Amygdala (tissue), 56 donors: ENCODE measurements around the gene CLASRP.
"Not testable (repeated sequence)": the region's sequence is repeated elsewhere in the genome, so short reads cannot be mapped to it uniquely, and the experiment has no call there.

Experiments
- DNase-seq, 56 donors: peaks; one replicate each; lab custom pipeline; 2025; lab: John Stamatoyannopoulos, UW

Gene CLASRP, protein sequence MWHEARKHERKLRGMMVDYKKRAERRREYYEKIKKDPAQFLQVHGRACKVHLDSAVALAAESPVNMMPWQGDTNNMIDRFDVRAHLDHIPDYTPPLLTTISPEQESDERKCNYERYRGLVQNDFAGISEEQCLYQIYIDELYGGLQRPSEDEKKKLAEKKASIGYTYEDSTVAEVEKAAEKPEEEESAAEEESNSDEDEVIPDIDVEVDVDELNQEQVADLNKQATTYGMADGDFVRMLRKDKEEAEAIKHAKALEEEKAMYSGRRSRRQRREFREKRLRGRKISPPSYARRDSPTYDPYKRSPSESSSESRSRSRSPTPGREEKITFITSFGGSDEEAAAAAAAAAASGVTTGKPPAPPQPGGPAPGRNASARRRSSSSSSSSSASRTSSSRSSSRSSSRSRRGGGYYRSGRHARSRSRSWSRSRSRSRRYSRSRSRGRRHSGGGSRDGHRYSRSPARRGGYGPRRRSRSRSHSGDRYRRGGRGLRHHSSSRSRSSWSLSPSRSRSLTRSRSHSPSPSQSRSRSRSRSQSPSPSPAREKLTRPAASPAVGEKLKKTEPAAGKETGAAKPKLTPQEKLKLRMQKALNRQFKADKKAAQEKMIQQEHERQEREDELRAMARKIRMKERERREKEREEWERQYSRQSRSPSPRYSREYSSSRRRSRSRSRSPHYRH

DNA sequence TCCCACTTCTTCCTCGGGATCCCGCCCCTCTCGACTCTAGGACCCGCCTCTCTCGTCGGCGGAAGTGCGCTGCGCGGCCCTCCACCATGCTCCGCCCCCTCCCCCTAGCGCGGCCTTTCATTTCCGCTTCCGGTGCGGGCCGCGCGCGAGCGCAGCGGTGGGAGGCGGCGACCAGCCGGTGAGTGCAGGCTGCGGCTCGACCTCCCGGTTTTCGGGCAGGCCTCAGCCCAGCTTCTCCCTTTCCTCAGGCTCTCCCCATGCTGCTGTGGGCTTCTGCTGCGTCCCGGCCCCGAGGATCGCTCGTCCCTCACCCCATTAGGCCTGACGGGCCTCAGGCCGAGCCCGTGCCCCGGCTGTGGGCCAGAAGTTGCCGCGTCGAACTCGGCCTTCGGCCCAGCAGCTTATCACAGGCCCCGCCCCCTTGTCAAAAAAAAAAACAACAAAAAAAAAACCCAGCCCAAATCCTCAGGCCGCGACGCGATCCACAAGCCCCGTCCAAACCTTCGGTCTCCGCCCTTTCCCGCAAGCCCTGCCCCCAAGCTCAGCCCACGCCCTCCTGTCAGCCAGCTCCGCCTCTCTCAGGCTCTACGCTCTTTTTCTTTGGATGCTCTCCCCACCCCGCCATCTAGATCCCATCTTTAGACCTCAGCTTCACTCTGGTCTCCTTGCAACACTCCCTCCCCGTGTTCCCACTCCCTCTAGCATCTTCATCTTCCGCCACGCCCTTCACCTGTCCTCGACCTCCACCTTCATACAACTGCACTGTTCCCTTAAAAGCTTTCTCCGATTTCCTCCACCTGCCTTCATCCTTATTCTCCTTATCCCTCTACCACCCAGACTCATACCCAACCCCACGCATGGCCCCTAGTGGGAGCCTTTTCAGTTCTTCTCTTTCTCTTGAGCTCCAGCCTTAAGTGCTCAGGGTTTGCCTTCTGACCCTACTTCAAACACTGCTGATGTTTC is at the start of gene CLASRP:
Gene CLASRP, plus strand, starts transcription at position 115 of the 963 bp plus-strand sequence. CDS start 1,168 bp downstream, outside the sequence.
- DNase-seq = peak; percentile 16 to 92 (median 78)

DNA sequence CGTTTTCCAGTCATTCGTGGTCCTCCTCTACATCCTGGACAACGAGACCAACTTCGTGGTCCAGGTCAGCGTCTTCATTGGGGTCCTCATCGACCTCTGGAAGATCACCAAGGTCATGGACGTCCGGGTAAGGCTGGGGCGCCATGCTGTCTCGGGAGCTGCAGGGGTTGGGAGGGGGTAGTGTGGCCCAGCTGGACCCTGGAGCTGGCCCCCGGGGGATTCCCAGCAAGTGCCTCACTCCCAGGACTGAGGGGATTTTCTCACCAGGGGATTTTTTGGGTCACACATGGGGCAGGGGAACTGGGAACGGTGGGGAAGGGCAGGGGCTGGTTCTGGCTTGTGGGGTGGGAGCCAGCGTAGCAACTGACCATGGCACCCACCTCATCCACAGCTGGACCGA is 48.4 kb upstream of the CLASRP start:
- no peak for DNase-seq

DNA sequence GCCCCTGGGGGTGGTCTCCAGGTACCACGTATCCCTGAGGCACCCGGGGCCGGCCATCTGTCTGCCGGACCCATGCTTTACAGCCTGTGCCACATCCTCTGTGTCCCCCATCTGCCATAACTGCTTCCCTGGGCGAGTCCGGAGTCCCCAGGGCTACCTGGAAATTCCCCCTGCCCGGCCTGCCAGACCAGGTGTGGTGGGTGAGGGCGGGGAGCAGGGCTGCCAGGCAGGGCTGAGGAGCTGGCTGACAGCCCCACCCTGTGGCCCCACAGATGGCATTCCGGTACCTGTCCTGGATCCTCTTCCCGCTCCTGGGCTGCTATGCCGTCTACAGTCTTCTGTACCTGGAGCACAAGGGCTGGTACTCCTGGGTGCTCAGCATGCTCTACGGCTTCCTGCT is 47.9 kb upstream of the CLASRP start:
- no peak for DNase-seq

DNA sequence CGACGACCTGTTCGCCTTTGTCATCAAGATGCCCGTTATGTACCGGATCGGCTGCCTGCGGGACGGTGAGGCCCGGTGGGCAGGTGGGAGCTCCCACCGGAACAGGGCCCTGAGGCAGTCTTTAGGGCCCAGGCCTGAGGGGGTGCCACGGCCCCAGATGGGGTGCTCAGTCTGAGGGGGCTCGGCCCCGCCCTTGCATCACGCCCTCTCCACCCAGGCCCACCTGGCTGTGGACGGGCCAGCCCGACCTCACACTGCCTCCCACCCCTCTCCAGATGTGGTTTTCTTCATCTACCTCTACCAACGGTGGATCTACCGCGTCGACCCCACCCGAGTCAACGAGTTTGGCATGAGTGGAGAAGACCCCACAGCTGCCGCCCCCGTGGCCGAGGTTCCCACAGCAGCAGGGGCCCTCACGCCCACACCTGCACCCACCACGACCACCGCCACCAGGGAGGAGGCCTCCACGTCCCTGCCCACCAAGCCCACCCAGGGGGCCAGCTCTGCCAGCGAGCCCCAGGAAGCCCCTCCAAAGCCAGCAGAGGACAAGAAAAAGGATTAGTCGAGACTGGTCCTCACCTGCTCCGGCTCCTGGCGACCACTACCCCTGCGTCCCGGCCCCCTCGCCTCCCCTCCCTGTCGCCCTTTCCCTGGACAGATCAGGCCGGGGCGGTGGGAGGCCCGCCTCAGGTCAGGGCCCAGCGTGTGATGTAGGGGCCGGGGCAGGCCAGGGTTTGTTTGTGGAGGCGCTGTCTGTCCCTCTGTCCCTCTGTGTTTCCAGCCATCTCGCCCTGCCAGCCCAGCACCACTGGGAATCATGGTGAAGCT is 46.3 kb upstream of the CLASRP start:
- no peak for DNase-seq

DNA sequence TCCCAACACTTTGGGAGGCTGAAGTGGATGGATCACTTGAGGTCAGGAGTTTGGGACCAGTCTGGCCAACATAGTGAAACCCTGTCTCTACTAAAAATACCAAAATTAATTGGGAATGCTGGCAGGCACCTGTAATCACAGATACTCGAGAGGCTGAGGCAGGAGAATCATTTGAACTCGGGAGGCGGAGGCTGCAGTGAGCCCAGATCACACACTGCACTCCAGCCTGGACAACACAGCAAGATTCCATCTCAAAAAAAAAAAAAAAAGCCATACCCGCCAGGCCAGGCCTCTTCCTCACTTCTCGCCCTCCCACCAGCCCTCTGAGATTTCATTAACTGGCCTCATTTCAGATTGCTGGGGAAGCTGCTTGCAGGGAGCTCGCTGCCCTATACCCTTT is 45.3 kb upstream of the CLASRP start:
- no peak for DNase-seq

DNA sequence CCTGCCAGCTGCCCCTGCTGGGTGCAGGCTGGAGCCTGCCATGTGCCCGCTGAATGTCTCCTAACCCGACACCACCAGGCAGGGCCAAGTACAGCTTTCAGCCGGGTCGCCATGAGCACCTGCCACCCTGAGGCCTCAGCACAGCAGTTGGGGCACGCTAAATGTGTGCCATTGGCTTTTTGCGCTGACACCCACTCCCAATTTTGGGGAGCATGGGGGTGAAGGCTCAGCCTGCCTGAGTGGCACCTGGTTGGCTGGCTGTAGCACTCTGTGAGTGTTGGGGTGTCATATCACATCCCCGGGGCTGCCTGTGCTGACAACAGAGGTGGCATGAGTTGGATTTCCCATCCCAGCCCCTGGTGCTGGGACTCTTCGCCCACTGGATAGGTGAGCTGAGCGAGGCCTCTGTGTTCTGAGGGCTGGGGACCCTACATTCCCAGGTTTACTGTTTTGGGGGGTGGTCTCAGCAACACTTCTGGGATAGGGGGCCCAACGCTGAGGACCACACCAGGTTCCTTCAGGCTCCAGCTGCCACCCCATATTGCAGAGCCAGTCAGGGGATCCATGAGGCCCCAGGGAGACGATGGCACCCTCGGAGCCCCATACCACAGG is 44.8 kb upstream of the CLASRP start:
- no peak for DNase-seq

DNA sequence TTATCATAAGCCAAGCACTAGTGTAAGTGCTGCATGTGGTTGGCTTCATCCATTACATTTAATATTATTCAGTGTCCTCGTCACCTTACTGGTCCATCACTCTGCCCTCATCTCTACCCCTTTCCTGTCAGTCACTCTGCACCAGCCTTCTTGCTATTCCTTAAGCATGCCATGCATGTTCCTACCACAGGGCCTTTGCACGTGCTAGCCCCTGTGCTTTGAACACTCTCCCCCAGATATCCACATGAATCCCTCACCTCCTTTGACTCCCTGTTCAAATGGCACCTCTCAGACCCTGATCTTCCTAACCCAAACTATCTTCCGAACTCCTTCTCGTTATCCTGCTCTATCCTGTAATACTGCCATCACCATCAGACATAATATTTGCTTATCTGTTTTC is 40.8 kb upstream of the CLASRP start:
- DNase-seq = no peak

DNA sequence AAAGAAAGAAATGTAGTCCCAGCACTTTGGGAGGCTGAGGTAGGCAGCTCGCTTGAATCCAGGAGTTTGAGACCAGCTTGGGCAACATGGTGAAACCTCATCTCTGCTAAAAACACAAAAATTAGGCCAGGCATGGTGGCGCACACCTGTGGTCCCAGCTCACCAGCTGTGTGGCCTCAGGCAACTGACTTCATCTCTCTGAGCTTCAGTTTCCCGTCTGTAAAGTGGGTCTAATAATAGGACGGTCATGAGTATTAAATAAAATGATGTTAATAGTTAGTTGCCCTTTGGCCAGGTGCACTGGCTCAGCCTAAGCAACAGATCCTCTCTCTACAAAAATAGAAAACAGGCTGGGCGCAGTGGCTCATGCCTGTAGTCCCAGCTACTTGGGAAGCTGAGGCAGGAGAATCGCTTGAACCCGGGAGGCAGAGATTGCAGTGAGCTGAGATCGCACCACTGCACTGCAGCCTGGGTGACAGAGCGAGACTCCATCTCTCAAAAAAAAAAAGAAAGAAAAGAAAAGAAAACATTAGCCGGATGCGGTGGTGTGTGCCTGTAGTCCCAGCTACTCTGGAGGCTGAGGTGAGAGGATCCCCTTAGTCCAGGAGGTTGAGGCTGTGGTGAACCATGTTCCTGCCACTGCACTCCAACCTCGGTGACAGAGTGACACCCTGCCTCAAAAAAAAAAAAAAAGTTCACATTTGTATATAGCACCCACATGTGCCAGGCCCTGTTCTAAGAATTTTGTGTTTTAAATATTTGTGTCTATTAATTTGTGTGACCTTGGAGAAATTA is 39.5 kb upstream of the CLASRP start:
- not testable (repeated sequence) for DNase-seq

DNA sequence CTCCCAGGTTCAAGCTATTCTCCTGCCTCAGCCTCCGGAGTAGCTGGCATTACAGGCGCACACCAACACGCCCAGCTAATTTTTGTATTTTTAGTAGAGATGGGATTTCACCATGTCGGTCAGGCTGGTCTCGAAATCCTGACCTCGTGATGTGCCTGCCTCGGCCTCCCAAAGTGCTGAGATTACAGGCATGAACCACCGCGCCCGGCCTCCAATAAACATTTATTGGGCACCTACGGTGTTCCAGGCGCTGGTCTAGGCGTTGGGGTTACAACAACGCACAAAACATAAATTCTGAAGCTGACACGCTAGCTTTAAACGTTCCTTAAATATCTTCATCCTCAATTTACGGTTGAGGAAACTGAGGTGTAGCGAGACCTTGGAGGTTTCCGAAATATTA is 38.2 kb upstream of the CLASRP start:
- peak in 1 of 56 donors; percentile 18 for DNase-seq

DNA sequence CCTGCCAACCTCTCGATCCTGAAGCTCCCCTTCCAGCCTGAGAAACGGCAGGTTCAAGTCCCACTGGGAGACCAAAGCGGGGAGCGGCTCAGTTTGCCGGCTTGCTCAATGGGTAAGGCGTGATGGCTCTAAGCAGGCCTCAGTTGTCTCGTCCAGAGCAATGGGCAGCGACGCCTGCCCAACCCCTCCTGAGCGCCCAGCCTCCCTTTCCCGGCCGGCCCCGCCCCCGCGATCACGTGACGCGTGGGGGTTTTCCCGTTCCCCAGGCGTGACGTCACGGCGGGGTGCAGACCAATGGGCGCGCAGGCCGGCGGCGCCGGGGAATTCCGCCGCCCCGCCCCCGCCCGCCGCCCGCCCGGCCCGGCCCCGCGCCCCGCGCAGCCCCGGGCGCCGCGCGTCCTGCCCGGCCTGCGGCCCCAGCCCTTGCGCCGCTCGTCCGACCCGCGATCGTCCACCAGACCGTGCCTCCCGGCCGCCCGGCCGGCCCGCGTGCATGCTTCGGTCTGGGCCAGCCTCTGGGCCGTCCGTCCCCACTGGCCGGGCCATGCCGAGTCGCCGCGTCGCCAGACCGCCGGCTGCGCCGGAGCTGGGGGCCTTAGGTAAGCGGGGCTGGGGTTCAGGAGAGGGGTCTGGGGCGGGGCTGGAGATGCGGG is 37.6 kb upstream of the CLASRP start, which contains the start of gene RELB:
Gene RELB, plus strand, starts transcription at position 378 of the 653 bp plus-strand sequence. Its CDS starts 116 bp downstream, at position 494.
- DNase-seq = peak in 55 of 56 donors; percentile 24 to 92 (median 74)

DNA sequence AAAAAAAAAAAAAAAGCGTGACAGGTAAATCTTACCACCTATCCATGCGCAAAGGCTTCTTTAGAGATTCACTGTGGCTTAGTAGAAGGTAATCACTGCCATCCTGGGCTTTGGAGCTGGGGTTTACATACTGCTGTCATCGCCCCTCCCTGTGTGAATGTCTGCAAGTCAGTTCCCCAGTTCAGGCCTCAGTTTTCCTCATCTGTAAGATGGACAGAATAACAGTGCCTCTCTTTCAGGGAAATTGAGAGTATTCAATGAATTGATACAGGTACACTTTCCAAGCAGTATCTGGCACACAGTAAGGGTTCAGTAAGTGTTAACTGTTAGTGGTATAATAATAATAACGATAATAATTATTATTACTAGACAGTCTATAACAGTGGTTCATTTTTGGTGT is 35.4 kb upstream of the CLASRP start:
- no peak for DNase-seq

DNA sequence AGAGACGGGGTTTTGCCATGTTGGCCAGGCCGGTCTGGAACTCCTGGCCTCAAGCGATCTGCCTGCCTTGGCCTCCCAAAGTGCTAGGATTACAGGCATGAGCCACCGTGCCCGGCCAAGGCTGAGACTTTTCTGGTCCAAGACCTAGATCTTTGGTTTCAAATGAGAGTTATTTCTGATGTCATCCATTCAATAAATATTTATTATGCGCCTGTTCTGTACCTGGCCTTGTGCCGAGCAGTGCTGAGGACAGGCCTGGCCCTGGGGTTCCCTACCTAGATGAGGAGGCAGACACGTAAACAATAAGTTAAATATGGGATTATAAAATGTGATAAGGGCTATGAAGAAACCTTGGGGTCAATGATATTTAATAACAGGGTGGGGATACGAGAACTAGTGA is 33.1 kb upstream of the CLASRP start:
- DNase-seq = no peak

DNA sequence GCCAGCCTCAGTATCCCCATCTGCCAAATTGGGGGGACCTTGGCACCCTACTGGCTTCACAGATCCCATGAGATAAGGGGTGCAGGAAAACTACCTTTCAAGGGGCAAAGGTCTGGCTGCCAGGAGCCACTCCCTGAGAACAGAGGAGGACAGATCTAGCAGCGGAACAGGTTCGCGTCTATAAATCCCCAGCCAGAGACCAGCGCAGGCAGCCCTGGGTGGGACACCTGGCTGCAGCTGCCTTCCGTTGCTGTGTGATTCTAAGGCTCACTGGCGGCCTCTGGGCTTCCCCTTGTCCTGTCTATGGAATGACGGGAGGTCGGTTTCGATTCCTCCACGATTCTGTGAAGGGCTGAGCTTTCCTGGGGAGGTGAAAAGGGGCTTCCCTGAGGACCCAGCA is 30.3 kb upstream of the CLASRP start:
- no peak for DNase-seq

DNA sequence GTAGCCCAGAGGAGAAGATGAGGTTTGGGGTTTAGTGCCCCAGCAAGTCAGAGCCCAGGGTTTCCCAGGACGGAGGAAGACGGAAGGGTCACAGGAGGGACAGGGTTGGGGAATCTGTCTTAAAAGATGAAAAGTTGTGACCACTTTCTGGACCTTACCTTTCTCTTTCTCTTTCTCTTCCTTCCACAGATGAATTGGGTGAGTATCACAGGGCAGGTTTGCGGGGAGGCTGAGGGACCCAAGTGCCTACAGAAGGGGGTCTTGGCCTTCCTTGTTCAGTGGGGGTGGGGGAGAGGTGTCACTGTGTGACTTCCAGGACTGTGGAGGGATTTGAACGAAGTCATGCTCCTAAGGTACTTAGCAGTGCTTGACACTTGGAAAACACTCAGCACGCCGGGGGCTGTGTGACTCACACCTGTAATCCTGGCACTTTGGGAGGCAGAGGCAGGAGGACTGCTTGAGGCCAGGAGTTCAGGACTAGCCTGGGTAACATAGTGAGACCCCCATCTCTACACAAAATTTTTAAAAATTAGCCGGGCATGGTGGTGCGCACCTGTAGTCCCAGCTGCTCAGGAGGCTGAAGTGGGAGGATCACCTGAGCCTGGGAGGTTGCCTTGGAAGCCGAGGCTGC is 29.1 kb upstream of the CLASRP start:
- no peak for DNase-seq

DNA sequence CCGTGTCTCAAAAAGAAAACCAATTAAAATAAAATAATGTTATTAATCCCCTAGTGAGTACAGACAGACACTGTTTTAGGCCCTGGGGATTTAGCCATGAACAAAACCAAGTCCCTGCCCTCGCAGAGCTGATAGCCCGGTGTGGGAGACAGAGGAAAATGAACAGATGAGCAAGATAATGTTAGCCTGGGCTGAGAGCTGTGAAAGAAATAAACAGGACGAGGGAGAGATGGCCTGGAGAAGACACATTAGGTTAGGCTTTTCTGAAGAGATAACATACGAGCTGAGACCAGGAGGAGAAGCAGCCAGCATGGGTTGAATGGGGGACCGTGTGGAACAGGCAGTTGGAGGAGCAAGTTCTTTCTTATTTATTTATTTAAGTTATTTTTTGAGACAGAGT is 28.5 kb upstream of the CLASRP start:
- no peak for DNase-seq

DNA sequence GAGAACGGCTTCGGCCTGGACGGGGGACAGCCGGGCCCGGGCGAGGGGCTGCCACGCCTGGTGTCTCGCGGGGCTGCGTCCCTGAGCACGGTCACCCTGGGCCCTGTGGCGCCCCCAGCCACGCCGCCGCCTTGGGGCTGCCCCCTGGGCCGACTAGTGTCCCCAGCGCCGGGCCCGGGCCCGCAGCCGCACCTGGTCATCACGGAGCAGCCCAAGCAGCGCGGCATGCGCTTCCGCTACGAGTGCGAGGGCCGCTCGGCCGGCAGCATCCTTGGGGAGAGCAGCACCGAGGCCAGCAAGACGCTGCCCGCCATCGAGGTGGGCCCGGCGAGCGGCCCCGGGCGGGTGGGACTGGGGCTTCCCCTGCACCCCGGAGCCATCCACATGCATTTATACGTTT is 26.9 kb upstream of the CLASRP start:
- no peak for DNase-seq
